K562 (cell line): Measurements from ENCODE around the gene ST6GALNAC6. TPM values are rescaled to one million over a fixed set of nuclear protein-coding genes. Genes with fewer than 3 reads are reported as not detected.

Source experiments
- CSDE1 ChIP-seq, 2 experiments: fragments of 450-650 bp; IDR thresholded peaks; 2 replicates each; pipeline ENCODE4 v1.6.1; 2016; ENCODE audit warnings: mild to moderate bottlenecking in 1 of 2
- FOSL1 ChIP-seq: fragments of 200-800 bp; sonication (Bioruptor generic); conservative IDR thresholded peaks from 2 replicates; pipeline ENCODE4 v1.6.1; 2016; ENCODE audit warnings: missing genetic modification characterization, missing compliant biosample characterization
- GABPB2 ChIP-seq: fragments of 250-450 bp; sonication (Bioruptor Pico); conservative IDR thresholded peaks from 2 replicates; pipeline ENCODE4 v1.5.1; 2021; ENCODE audit warnings: mild to moderate bottlenecking
- HDGF ChIP-seq: fragments of 450-650 bp; IDR thresholded peaks from 2 replicates; pipeline ENCODE4 v1.6.1; 2016
- MBD2 ChIP-seq: sonication (generic); IDR thresholded peaks from 2 replicates; pipeline ENCODE4 v1.6.1; 2016; ENCODE audit warnings: low read depth, borderline replicate concordance
- MEF2A ChIP-seq: IDR thresholded peaks from 2 replicates; pipeline ENCODE4 v1.6.1; 2011; ENCODE audit warnings: low read depth, mild to moderate bottlenecking, low read length, moderate library complexity; ENCODE audit not compliant: control insufficient read depth
- PHF8 ChIP-seq: fragments of 200-600 bp; sonication (generic); IDR thresholded peaks from 2 replicates; pipeline ENCODE4 v1.6.1; 2012; ENCODE audit warnings: mixed run types, mild to moderate bottlenecking, inconsistent platforms, low read length, moderate library complexity, borderline replicate concordance
- PTTG1 ChIP-seq: fragments of 450-650 bp; IDR thresholded peaks from 2 replicates; pipeline ENCODE4 v1.6.1; 2016; ENCODE audit warnings: low read depth, mild to moderate bottlenecking, missing genetic modification characterization, missing compliant biosample characterization
- SOX6 ChIP-seq: fragments of 450-650 bp; IDR thresholded peaks from 2 replicates; pipeline ENCODE4 v1.6.1; 2014; ENCODE audit warnings: mild to moderate bottlenecking
- TARDBP ChIP-seq: fragments of 450-650 bp; IDR thresholded peaks from 2 replicates; pipeline ENCODE4 v1.6.1; 2016
- TCF3 ChIP-seq: sonication (generic); formaldehyde crosslinking; IDR thresholded peaks from 2 replicates; pipeline ENCODE4 v1.4.0; 2020; ENCODE audit warnings: mild to moderate bottlenecking, missing genetic modification reagents
- ZFP36 ChIP-seq: fragments of 150-350 bp; IDR thresholded peaks from 2 replicates; pipeline ENCODE4 v1.6.1; 2018; ENCODE audit warnings: low read length, low read depth; ENCODE audit not compliant: partially characterized antibody
- ZNF133 ChIP-seq: fragments of 250-450 bp; sonication (Bioruptor Pico); IDR thresholded peaks from 2 replicates; pipeline ENCODE4 v1.4.0; 2020; ENCODE audit warnings: mild to moderate bottlenecking
- ZSCAN32 ChIP-seq: fragments of 450-650 bp; formaldehyde crosslinking; IDR thresholded peaks from 2 replicates; pipeline ENCODE4 v1.4.0; 2020; ENCODE audit warnings: mild to moderate bottlenecking, moderate library complexity
- polyA plus RNA-seq, 8 experiments: library from polyadenylated mRNA; depleted of rRNA in 4 of 8; stranded (reverse) in 5 of 8; unstranded in 3 of 8; fragments of >200 nt; fragmentation: Nextera tagmentation in 2 of 8; fragmentation: Illumina TruSeq in 1 of 8; extraction: Ambion mirVana in 2 of 8; extraction: Trizol in 1 of 8; gene quantifications; 2 replicates each; pipeline versions ENCODE4 v1.2.1 to v1.2.3, GENCODE V29; 2011 to 2014; ENCODE audit warnings: inconsistent platforms in 1 of 8, missing spikeins in 1 of 8
- total RNA-seq, 7 experiments: library from RNA; depleted of rRNA in 6 of 7; stranded (reverse); fragments of >200 nt in 6 of 7; fragmentation: Illumina TruSeq in 2 of 7; extraction: Trizol in 2 of 7; gene quantifications; 2 replicates each; pipeline versions ENCODE4 v1.2.1 to v1.2.3, GENCODE V29; 2011 to 2021; ENCODE audit warnings: low replicate concordance in 1 of 7
- TF ChIP-seq, protein P1 (sequence below), 3 experiments: fragments of 200-800 bp in 1 of 3; fragments of 250-450 bp in 1 of 3; fragments of 450-650 bp in 1 of 3; sonication (Bioruptor Pico) in 1 of 3; sonication (Bioruptor generic) in 1 of 3; formaldehyde crosslinking in 1 of 3; IDR thresholded peaks; 2 replicates each; pipeline versions ENCODE4 v1.6.1 to v1.8.0; 2016 to 2022; ENCODE audit warnings: mild to moderate bottlenecking in 2 of 3, missing genetic modification characterization in 2 of 3, missing compliant biosample characterization in 1 of 3, moderate library complexity in 1 of 3
- TF ChIP-seq, protein P2 (sequence below): fragments of 250-450 bp; sonication (Bioruptor Pico); IDR thresholded peaks from 2 replicates; pipeline ENCODE4 v1.8.0; 2022; ENCODE audit warnings: inconsistent platforms
- TF ChIP-seq, protein P3 (sequence below): fragments of 250-450 bp; sonication (Bioruptor Pico); IDR thresholded peaks from 2 replicates; pipeline ENCODE4 v1.5.0; 2022; ENCODE audit warnings: mild to moderate bottlenecking
- TF ChIP-seq, protein P4 (sequence below): fragments of 250-450 bp; sonication (Bioruptor Pico); IDR thresholded peaks from 2 replicates; pipeline ENCODE4 v1.4.0; 2020; ENCODE audit warnings: mild to moderate bottlenecking
- TF ChIP-seq, protein P5 (sequence below): sonication (generic); formaldehyde crosslinking; IDR thresholded peaks from 2 replicates; pipeline ENCODE4 v1.8.0; 2022; ENCODE audit warnings: missing genetic modification reagents, mild to moderate bottlenecking, moderate library complexity, borderline replicate concordance

Gene ST6GALNAC6
- total and polyA plus RNA-seq, 9 of the 15 experiments (the other 6 are each of a cell fraction or from before 2014, with no cell fraction given), result 0.13 to 23.0 (median 14.5) TPM

DNA sequence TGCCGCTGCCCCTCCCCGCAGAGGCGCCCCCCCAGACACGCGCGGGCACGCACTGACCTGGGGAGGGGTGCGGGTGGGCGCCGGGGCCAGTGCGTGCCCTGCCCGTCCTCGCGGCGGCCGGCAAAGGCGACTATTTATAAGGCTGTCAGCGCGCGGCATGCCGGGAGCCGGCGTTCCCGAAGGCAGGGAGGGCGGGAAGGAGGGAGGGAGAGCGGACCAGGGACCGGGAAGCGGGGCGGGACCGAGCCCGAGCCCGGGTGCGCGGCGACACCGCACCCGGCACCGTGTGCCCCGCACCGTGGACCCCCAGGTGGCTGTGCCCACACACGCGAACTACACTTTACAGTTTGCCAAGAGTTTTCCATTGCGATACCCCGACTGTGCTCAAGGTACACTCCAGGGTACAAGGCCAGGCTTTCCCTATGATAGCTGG, 21.8 kb downstream of the ST6GALNAC6 start, which contains the start of gene AK1 (continued):
- TF ChIP-seq, protein P1, sequence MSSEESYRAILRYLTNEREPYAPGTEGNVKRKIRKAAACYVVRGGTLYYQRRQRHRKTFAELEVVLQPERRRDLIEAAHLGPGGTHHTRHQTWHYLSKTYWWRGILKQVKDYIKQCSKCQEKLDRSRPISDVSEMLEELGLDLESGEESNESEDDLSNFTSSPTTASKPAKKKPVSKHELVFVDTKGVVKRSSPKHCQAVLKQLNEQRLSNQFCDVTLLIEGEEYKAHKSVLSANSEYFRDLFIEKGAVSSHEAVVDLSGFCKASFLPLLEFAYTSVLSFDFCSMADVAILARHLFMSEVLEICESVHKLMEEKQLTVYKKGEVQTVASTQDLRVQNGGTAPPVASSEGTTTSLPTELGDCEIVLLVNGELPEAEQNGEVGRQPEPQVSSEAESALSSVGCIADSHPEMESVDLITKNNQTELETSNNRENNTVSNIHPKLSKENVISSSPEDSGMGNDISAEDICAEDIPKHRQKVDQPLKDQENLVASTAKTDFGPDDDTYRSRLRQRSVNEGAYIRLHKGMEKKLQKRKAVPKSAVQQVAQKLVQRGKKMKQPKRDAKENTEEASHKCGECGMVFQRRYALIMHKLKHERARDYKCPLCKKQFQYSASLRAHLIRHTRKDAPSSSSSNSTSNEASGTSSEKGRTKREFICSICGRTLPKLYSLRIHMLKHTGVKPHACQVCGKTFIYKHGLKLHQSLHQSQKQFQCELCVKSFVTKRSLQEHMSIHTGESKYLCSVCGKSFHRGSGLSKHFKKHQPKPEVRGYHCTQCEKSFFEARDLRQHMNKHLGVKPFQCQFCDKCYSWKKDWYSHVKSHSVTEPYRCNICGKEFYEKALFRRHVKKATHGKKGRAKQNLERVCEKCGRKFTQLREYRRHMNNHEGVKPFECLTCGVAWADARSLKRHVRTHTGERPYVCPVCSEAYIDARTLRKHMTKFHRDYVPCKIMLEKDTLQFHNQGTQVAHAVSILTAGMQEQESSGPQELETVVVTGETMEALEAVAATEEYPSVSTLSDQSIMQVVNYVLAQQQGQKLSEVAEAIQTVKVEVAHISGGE (CRISPR knock-in tag; IDR thresholded peaks at IDR 0.05), result peak in 1 of 3 experiments; percentile 49; a peak in 2 of 6 replicates
- TF ChIP-seq MBD2, result no peak
- peak; percentile 69; the same call in 1 of the 2 replicates for TF ChIP-seq PHF8
- TF ChIP-seq, protein P2, sequence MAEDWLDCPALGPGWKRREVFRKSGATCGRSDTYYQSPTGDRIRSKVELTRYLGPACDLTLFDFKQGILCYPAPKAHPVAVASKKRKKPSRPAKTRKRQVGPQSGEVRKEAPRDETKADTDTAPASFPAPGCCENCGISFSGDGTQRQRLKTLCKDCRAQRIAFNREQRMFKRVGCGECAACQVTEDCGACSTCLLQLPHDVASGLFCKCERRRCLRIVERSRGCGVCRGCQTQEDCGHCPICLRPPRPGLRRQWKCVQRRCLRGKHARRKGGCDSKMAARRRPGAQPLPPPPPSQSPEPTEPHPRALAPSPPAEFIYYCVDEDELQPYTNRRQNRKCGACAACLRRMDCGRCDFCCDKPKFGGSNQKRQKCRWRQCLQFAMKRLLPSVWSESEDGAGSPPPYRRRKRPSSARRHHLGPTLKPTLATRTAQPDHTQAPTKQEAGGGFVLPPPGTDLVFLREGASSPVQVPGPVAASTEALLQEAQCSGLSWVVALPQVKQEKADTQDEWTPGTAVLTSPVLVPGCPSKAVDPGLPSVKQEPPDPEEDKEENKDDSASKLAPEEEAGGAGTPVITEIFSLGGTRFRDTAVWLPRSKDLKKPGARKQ (CRISPR knock-in tag), result no peak
- TF ChIP-seq MEF2A, result no peak
- TF ChIP-seq TARDBP, result no peak
- TF ChIP-seq, protein P3, sequence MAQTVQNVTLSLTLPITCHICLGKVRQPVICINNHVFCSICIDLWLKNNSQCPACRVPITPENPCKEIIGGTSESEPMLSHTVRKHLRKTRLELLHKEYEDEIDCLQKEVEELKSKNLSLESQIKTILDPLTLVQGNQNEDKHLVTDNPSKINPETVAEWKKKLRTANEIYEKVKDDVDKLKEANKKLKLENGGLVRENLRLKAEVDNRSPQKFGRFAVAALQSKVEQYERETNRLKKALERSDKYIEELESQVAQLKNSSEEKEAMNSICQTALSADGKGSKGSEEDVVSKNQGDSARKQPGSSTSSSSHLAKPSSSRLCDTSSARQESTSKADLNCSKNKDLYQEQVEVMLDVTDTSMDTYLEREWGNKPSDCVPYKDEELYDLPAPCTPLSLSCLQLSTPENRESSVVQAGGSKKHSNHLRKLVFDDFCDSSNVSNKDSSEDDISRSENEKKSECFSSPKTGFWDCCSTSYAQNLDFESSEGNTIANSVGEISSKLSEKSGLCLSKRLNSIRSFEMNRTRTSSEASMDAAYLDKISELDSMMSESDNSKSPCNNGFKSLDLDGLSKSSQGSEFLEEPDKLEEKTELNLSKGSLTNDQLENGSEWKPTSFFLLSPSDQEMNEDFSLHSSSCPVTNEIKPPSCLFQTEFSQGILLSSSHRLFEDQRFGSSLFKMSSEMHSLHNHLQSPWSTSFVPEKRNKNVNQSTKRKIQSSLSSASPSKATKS (CRISPR knock-in tag), result no peak
- no peak for TF ChIP-seq PTTG1
- no peak for TF ChIP-seq GABPB2 (CRISPR knock-in tag)
- TF ChIP-seq, protein P4, sequence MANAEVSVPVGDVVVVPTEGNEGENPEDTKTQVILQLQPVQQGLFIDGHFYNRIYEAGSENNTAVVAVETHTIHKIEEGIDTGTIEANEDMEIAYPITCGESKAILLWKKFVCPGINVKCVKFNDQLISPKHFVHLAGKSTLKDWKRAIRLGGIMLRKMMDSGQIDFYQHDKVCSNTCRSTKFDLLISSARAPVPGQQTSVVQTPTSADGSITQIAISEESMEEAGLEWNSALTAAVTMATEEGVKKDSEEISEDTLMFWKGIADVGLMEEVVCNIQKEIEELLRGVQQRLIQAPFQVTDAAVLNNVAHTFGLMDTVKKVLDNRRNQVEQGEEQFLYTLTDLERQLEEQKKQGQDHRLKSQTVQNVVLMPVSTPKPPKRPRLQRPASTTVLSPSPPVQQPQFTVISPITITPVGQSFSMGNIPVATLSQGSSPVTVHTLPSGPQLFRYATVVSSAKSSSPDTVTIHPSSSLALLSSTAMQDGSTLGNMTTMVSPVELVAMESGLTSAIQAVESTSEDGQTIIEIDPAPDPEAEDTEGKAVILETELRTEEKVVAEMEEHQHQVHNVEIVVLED, result no peak
- TF ChIP-seq ZFP36, result no peak
- TF ChIP-seq HDGF, result no peak
- 0 out of 2 replicates have a peak, but pooled peaks have one; percentile 15 for TF ChIP-seq TCF3
- TF ChIP-seq SOX6, result no peak
- TF ChIP-seq, protein P5, sequence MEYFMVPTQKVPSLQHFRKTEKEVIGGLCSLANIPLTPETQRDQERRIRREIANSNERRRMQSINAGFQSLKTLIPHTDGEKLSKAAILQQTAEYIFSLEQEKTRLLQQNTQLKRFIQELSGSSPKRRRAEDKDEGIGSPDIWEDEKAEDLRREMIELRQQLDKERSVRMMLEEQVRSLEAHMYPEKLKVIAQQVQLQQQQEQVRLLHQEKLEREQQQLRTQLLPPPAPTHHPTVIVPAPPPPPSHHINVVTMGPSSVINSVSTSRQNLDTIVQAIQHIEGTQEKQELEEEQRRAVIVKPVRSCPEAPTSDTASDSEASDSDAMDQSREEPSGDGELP (CRISPR knock-in tag), result no peak; the same call in 1 of the 2 replicates
- no peak for TF ChIP-seq ZNF133 (CRISPR knock-in tag)
- no peak for TF ChIP-seq FOSL1 (tag)
- TF ChIP-seq ZSCAN32, result no peak
- TF ChIP-seq CSDE1 (IDR thresholded peaks at IDR 0.05), result no peak
